Measurements from ENCODE around the gene PPFIA4. TPM values are rescaled to one million over a fixed set of nuclear protein-coding genes. Genes with fewer than 3 reads are reported as not detected.
A peak's percentile ranks its signal among the peaks of the same experiment; 100 is the strongest.

PPFIA4 gene
- total RNA-seq, 1 experiment from 2014 or later: 4.5 TPM

DNA sequence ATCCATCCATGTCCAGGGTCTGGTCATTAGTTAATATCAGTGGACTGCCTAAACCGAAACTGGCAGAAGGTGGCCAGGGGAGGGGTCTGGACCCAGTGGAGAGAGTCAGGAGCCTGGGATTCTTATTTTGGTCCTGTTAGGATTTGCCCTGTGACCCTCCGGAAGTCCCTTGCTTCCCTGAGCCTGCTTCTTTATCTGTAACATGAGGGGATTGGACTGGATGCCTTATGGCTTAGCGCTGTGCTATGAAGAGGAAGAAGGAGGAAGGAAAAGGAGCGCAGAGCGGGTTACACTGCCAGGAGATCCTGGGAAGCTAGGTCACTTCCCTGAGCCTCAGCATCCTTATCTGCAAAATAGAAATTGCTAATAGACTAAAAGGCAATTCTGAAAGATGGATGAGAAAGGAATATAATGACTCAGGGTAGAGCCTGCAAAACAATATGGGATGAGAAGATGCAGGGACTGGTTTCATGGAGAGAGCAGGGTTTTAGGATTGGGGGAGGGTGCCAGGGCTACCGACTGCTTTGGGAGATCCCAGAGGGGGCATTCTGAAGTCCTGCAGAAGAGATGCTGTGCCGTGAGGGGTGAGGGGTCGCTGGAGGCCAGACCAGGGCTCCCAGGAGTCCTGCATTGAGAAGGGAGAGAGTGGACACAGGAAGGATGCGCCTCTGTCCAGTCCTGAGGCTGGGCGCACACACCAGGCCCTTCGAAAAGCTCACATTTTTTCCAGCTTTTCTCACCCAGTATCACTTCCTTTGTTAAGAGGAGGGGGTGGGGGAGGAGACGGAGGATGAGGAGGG is 100.8 kb downstream of the PPFIA4 start:
- DNase-seq (ENCODE audit: low read depth, low spot score): no peak
- in situ Hi-C loops (cut with HindIII; ENCODE audit: low pct_unique_long_range_greater_than_20kb, low sequenced_read_pairs): no loop called here

DNA sequence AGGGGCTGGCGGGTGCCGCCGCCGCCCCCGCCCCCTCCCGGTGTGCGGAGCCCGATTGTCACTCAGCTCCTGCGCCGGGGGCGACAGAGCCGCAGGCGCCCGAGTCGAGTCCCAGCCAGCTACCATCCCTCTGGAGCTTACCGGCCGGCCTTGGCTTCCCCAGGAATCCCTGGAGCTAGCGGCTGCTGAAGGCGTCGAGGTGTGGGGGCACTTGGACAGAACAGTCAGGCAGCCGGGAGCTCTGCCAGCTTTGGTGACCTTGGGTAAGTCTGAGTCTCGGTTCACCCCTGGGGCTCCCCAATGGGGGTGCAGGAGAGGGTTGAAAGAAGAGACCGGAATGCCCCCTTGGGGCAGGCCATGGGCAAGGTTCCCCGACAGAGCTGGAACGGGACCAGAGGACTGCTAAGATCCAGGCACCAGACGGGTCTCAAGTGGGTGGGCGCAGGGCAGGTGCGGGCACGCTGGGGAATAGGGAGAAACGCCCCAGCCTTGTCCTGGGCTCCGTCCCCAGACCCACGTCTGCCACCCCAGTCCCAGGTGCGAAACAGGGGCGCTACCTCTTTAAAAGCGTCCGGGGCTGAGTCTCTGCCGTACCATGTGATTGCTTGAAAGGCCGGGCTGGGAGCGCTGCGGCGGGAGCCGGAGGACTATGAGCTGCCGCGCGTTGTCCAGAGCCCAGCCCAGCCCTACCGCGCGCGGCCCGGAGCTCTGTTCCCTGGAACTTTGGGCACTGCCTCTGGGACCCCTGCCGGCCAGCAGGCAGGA is 101.6 kb downstream of the PPFIA4 start, which contains the start of gene ADORA1:
Gene ADORA1, plus strand, starts transcription at position 61 of the 765 bp plus-strand sequence. CDS start 1,116 bp downstream, outside the sequence.
- DNase-seq (ENCODE audit: low read depth, low spot score): peak; percentile 28
- in situ Hi-C loops (cut with HindIII; ENCODE audit: low pct_unique_long_range_greater_than_20kb, low sequenced_read_pairs): no loop called here

DNA sequence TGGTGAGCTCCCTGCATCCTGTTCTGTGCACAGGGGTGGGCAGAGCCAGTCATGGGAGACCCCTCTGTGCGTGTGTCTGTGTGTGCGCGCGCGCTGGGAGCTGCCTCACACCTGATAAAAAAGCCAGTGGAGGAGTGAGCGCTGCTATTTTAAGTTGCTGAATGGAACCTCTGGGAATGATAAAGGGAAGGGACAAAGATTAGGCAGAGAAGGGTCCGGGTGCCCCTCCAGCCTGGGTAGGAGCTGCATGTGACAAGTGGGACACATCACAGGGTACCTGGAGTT is 102.1 kb downstream of the PPFIA4 start:
- no peak for DNase-seq (ENCODE audit: low read depth, low spot score)
- in situ Hi-C loops (cut with HindIII; ENCODE audit: low pct_unique_long_range_greater_than_20kb, low sequenced_read_pairs): no loop called here

Other genes with a start within 250 kb of the PPFIA4 start
- gene KDM5B, start 218.1 kb upstream of the PPFIA4 start, total RNA-seq (2014; rRNA removed; shearing (Covaris generic)): 49.8 and 57.3 TPM in 2 replicates
- 1.2 TPM in 1 of 2 replicates, not detected in the other for gene PCAT6, start 215.5 kb upstream of the PPFIA4 start, total RNA-seq (2014; rRNA removed; shearing (Covaris generic))
- 6.6 and 7.7 TPM in 2 replicates for gene RABIF, start 137.3 kb upstream of the PPFIA4 start, total RNA-seq (2014; rRNA removed; shearing (Covaris generic))
- 34.3 and 35.7 TPM in 2 replicates for gene KLHL12, start 99.3 kb upstream of the PPFIA4 start, total RNA-seq (2014; rRNA removed; shearing (Covaris generic))
- gene ADIPOR1, start 68.2 kb upstream of the PPFIA4 start, total RNA-seq (2014; rRNA removed; shearing (Covaris generic)): 251 and 265 TPM in 2 replicates
- 72.6 and 75.5 TPM in 2 replicates for gene CYB5R1, start 59.2 kb upstream of the PPFIA4 start, total RNA-seq (2014; rRNA removed; shearing (Covaris generic))
- 64.8 and 78.1 TPM in 2 replicates for gene TMEM183A, start 19.1 kb upstream of the PPFIA4 start, total RNA-seq (2014; rRNA removed; shearing (Covaris generic))
- not detected in 2 replicates for gene MYOG, start 59.5 kb downstream of the PPFIA4 start, total RNA-seq (2014; rRNA removed; shearing (Covaris generic))
- 0.92 TPM in 1 of 2 replicates, not detected in the other for gene ADORA1, start 101.2 kb downstream of the PPFIA4 start, total RNA-seq (2014; rRNA removed; shearing (Covaris generic))
- gene MYBPH, start 149.3 kb downstream of the PPFIA4 start, total RNA-seq (2014; rRNA removed; shearing (Covaris generic)): not detected in 2 replicates
- gene CHI3L1, start 160.2 kb downstream of the PPFIA4 start, total RNA-seq (2014; rRNA removed; shearing (Covaris generic)): 0.08 TPM in 1 of 2 replicates, not detected in the other
- not detected in 2 replicates for gene CHIT1, start 203.2 kb downstream of the PPFIA4 start, total RNA-seq (2014; rRNA removed; shearing (Covaris generic))

All from SK-MEL-5 (cell line).